Right cardiac atrium (tissue), 5 donors: ENCODE results near the gene PACRG. TPM values are rescaled to one million over a fixed set of nuclear protein-coding genes. Genes with fewer than 3 reads are reported as not detected.

Experiments used
- ATAC-seq, 2 donors: fragments of 200-7000 bp; cut with Tn5 transposase; one replicate each; pipeline versions ENCODE4 v1.8.0 to v1.9.1; 2020; ENCODE audit warnings: moderate library complexity in 2 of 2, mild to moderate bottlenecking in 1 of 2
- DNase-seq, 3 donors: peaks; one replicate each; pipeline ENCODE4 v3.0.0-alpha.2; 2020
- H3K27ac ChIP-seq: one replicate; pipeline ENCODE4 v1.5.1; 2013; ENCODE audit warnings: mild to moderate bottlenecking, low read length, control low read depth, moderate library complexity
- H3K27me3 ChIP-seq: one replicate; pipeline ENCODE4 v1.6.1; 2013; ENCODE audit not compliant: control insufficient read depth, insufficient read depth
- H3K4me1 ChIP-seq: one replicate; pipeline ENCODE4 v1.6.1; 2013; ENCODE audit warnings: low read length; ENCODE audit not compliant: control insufficient read depth, insufficient read depth
- H3K4me3 ChIP-seq: one replicate; pipeline ENCODE4 v1.5.1; 2013; ENCODE audit warnings: low read length, control low read depth
- H3K9me3 ChIP-seq: one replicate; pipeline ENCODE4 v1.6.1; 2013; ENCODE audit warnings: low read length; ENCODE audit not compliant: control insufficient read depth
- WGBS: extraction: QIAGEN DNeasy Blood & Tissue Kit; methylation state at CpG from one replicate; pipeline ENCODE4 v1.1.7; 2013; 5-methylcytosine and 5-hydroxymethylcytosine counted together
- intact Hi-C, 4 donors: fragments of 100-400 bp; cut with DNase I; formaldehyde crosslinking; loops; one replicate each; pipeline versions ENCODE4 v1.11.0 to v1.14.0; 2022 to 2023
- polyA plus RNA-seq: library from polyadenylated mRNA; stranded (reverse); fragments of 200-250 nt; gene quantifications from one replicate; pipeline ENCODE4 v1.2.3, GENCODE V29; 2013
- total RNA-seq, 4 donors: library from RNA; stranded (reverse); fragmentation: NEBNext Ultra II Directional; extraction: Animal tissue kit (Norgen Biotek cat#: 25700); gene quantifications; one replicate each; pipeline ENCODE4 v1.2.1, GENCODE V29; 2021
- donor health status: healthy with polysubstance abuse.
- donor health status: DM: no; HTN: yes; CAD: no.
- donor health status: DM: no; HTN: no; CAD: no.
- donor health status: DM: no; HTN: yes; CAD: no; lungs with severe emphysema.
- donor health status: DM: yes; HTN: yes; CAD: no.

The PACRG gene
- total and polyA plus RNA-seq, 5 donors: 3.9 to 9.4 (median 4.9) TPM

DNA sequence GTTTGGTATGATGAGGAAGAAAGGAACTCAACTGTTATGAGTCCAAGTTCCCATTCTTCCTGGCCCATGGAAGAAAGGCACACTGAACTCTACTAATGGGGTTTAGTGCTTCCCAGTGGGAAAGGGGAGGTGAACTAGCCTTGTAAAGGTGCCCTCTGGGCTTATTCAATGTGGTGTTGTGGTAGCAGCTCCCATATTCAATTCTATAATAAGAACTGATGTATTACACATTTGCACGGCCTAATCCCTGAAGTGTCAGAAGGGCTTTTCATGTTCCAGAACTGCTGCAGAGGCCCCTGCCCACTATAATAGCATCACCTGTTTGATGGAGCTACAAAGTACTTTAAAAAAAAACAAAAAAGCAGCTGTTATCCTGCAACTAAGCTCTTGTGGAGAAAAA, 17.4 kb upstream of the PACRG start:
- WGBS: 80% methylated on average over 1 of the region's 1 CpG
- no peak for ATAC-seq

DNA sequence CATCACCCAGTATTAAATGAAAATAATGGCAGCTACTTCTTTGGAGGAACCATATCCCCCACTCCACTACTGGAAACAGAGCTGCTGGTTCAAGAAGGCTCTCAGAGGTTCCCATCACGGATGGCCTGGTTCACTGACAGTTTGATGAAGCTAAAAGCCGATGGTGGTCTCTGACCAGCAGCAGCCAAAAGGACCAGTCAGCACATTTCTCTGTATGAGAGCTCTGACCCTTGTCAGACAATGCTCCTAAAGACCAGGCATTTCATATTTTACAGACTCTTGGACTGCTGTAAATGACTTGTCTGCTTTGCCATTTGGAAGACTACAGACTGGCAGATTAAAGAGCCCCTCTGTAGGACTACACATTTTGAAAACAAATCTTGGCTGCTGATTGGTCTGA, 16.8 kb upstream of the PACRG start:
- DNase-seq: no peak
- no peak overlapping the region for H3K4me3 ChIP-seq
- no peaks in the 10 kb centered on the region for H3K4me1 ChIP-seq
- no peaks in the 10 kb centered on the region for H3K27me3 ChIP-seq
- intact Hi-C loops: no loop called here
- whole genome bisulfite sequencing: 93% methylated on average over 2 of the region's 2 CpGs
- no peak for ATAC-seq
- H3K9me3 ChIP-seq: no peaks in the 10 kb centered on the region
- no peak overlapping the region for H3K27ac ChIP-seq

More for the DNA sequence above, 17.4 kb upstream of the PACRG start:
- Histone ChIP-seq H3K27ac (no peak overlapping the region), H3K9me3 (no peaks in the 10 kb centered on the region), H3K27me3 (no peaks in the 10 kb centered on the region), H3K4me3 (no peak overlapping the region), H3K4me1 (no peaks in the 10 kb centered on the region)
- intact Hi-C loops: no loop called here
- no peak for DNase-seq

DNA sequence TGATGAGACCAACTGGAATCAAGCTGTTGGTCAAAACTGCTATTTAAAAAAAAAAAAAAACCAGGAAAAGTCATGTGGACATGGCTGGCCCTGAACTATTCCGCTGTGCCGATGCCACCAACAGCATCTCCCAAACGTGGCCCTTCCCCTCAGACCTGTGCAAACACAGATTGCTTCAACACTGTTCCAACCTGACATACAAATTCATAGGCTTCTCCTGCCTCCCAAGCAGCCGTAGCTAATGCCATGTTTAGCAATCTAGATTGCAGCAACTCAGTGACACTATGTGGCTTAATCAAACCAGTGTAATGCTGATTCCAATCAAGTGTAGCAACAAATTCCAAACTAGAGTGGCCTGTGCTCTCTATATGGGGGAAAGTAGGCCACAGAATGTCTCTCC, 16.4 kb upstream of the PACRG start:
- no peaks in the 10 kb centered on the region for H3K27me3 ChIP-seq
- intact Hi-C loops: no loop called here
- no peak for DNase-seq
- H3K4me3 ChIP-seq: no peak overlapping the region
- H3K27ac ChIP-seq: no peak overlapping the region
- WGBS: 86% methylated on average over 4 of the region's 4 CpGs
- no peak for ATAC-seq
- no peaks in the 10 kb centered on the region for H3K4me1 ChIP-seq
- no peaks in the 10 kb centered on the region for H3K9me3 ChIP-seq

DNA sequence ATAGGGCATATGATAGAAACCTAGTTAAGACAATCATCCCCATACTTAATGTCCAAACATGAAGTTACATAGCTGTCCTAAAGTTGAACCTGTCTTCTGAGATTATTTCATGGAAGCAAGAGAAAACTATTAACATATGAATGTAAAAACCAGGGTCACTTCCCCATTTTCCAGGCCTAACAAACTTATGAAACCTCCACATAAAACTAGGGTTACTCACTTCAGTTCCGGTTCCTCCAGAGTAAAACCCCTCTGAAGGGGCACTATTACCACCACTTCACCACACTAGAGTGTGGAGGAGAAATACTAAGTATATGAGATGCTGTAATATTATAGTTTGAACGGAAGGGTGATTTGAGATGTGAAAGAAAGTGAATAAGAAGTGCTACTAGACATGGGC, 15.1 kb upstream of the PACRG start:
- no peaks in the 10 kb centered on the region for H3K27me3 ChIP-seq
- DNase-seq (no peak), ATAC-seq (no peak)
- WGBS: 90% methylated on average over 2 of the region's 2 CpGs
- intact Hi-C loops: no loop called here
- H3K27ac ChIP-seq: no peak overlapping the region
- H3K4me3 ChIP-seq: no peak overlapping the region
- H3K9me3 ChIP-seq: no peaks in the 10 kb centered on the region
- H3K4me1 ChIP-seq: no peaks in the 10 kb centered on the region

DNA sequence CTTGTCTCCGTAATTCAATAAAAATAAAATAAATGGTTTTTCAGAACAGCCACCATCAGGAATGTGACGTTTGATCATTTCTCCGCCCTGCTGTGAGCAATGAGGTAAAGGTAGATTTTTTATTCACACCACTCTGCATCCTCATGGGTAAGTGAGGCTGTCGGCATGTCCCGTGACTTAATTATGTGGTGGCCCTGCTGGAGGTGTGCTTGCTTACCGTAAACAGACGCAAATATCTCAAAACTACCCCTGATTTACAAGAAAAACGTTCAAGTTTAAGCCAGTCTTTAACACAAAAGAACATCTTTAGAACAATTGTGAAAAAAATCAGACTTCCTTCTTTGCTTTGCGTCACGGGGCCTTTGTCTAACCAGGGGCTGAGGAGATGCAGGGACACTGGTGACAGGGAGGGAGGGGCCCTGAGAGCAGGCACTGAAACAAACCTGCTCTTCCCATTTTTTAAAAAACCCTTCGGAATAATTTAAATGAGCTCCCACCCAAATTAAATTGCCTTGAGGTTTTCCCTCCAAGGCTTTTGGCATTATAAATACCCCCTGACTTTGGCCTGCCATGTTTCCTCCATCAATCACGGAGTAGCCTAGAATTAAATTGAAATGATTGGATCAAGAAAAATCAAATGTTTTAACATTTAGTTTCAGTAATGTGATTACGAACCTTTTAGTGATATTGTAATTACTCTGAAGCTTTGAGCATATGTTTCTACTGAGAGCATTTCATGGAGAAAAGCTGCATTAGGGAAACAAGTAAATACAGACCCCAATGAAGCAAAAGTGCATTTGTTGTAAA, 13.6 kb upstream of the PACRG start:
- DNase-seq: no peak
- no peaks in the 10 kb centered on the region for H3K9me3 ChIP-seq
- H3K4me3 ChIP-seq: no peak overlapping the region
- 79% methylated on average over 13 of the region's 13 CpGs for WGBS
- H3K27me3 ChIP-seq: no peaks in the 10 kb centered on the region
- peak in 1 of 2 donors; percentile 57 for ATAC-seq
- intact Hi-C loops: no loop called here
- H3K27ac ChIP-seq: no peak overlapping the region
- no peaks in the 10 kb centered on the region for H3K4me1 ChIP-seq

DNA sequence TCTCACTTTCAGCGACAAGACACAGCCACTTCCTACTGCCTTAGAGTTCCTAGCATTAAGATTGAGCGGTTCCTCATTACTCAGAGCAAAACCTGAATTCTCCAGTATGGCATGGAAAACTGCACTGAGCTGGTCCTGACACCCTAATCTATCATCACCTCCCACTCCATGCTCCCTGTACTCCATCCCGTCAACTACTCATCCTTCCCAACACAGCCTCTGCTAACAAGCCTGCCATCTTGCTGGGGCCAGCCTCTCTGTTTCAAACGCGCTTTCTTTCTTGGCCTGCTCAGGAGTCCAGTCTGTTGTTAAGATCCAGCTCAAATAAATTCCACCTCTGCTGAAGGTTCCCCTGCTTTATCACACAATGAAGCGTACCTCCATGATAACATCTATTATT, 12.2 kb upstream of the PACRG start:
- intact Hi-C loops: no loop called here
- no peak overlapping the region for H3K27ac ChIP-seq
- H3K4me3 ChIP-seq: no peak overlapping the region
- ATAC-seq (no peak), DNase-seq (no peak)
- no peaks in the 10 kb centered on the region for H3K27me3 ChIP-seq
- H3K4me1 ChIP-seq: no peaks in the 10 kb centered on the region
- WGBS: 94% methylated on average over 6 of the region's 6 CpGs
- H3K9me3 ChIP-seq: no peaks in the 10 kb centered on the region

DNA sequence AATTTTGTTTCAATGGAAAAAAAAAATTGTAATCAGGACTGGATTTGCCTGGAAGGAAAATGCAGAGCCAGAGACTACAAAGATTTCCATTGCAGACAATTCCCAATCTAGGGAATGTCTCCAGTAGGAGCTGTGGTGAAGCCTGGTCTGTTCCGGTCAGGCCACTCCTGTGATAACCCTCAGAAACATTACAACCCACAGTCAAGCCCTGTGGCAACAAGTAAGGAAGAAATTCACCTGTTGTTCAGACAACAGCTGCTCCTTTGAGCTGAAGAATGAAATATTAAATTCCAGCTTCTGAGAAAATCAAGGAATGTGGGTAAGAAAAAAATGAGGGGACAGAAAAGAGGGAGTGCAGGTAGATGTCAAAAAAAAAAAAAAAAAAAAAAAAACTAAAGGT, 8.2 kb upstream of the PACRG start:
- ATAC-seq: no peak
- intact Hi-C loops: no loop called here

DNA sequence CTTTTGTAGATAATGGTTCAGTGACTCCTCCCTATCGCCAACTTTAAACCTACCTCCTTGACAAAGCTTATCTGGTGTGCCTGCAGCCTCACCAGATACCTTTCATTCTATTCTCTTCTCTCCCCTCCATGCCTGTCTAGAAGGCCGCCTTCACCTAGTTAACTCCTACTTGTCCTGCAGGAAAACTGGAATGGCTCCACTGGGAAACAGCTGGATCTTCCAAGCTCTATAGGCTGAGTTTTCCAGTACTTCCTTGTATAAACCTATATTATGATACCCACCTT, 6.4 kb upstream of the PACRG start:
- Histone ChIP-seq H3K27me3 (no peaks in the 10 kb centered on the region), H3K4me3 (no peak overlapping the region), H3K27ac (peak overlapping the region; percentile 60), H3K4me1 (no peaks in the 10 kb centered on the region), H3K9me3 (no peaks in the 10 kb centered on the region)
- WGBS: 77% methylated on average over 2 of the region's 2 CpGs
- ATAC-seq: peak in 1 of 2 donors; percentile 18
- intact Hi-C loops: loop anchor here in 1 of 4 donors (10.0 kb wide), 1 partner anchor 277 kb away; no protein-coding TSS in a partner anchor
- no peak for DNase-seq

More for the DNA sequence above, 8.2 kb upstream of the PACRG start:
- Histone ChIP-seq H3K9me3 (no peaks in the 10 kb centered on the region), H3K4me3 (no peak overlapping the region), H3K27me3 (no peaks in the 10 kb centered on the region), H3K4me1 (no peaks in the 10 kb centered on the region), H3K27ac (peak overlapping the region; percentile 43)
- WGBS: 92% methylated on average over 1 of the region's 1 CpG
- no peak for DNase-seq

DNA sequence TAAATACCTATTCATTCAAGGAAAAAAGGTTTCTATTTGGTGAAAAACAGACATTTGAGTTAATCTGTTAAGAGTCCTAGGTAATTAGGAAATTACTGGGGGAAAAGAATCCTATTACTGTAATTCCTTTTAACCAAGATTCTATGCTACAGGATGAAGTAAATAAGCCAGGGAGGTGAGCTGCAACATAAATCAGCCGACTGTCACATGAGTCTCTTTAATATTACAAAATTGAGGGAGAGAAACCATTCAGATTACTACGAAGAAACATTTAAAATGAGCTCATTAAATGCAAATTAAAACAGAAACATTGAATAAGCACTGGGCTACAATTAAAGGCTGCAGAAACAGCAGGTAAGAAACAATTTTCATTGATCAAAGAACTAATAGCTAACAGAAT, 5.5 kb upstream of the PACRG start:
- intact Hi-C loops: loop anchor here in 1 of 4 donors (10.0 kb wide), 1 partner anchor 277 kb away; no protein-coding TSS in a partner anchor
- H3K27ac ChIP-seq: no peak overlapping the region
- WGBS: 93% methylated on average over 2 of the region's 2 CpGs

DNA sequence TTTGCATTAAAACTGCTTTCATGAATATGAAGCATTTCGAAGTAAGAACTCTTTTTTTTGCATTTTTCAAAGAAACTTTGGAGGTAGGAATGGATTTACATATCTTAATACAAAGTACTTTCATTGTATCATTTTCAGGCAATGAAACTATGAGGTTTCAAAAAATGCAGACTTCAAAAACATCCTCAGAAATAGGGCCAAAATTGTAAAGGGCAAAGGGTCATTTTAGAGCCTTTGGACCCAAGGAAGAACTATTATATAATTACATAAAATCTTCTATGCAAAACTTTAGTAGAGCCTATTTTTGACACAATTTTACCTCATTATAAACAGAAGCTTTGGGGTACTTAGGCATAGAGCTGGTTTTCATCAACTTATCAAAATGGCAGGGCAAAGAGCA, 5.1 kb upstream of the PACRG start:
- no peak overlapping the region for H3K27ac ChIP-seq
- H3K27me3 ChIP-seq: no peaks in the 10 kb centered on the region
- WGBS: 90% methylated on average over 1 of the region's 1 CpG
- no peaks in the 10 kb centered on the region for H3K4me1 ChIP-seq
- H3K9me3 ChIP-seq: no peaks in the 10 kb centered on the region
- intact Hi-C loops: loop anchor here in 1 of 4 donors (10.0 kb wide), 1 partner anchor 278 kb away; no protein-coding TSS in a partner anchor
- H3K4me3 ChIP-seq: no peak overlapping the region
- no peak for DNase-seq
- no peak for ATAC-seq

More for the DNA sequence above, 5.5 kb upstream of the PACRG start:
- H3K4me3 ChIP-seq: no peak overlapping the region
- H3K27me3 ChIP-seq: no peaks in the 10 kb centered on the region
- no peaks in the 10 kb centered on the region for H3K9me3 ChIP-seq
- no peak for DNase-seq
- ATAC-seq: no peak
- no peaks in the 10 kb centered on the region for H3K4me1 ChIP-seq

DNA sequence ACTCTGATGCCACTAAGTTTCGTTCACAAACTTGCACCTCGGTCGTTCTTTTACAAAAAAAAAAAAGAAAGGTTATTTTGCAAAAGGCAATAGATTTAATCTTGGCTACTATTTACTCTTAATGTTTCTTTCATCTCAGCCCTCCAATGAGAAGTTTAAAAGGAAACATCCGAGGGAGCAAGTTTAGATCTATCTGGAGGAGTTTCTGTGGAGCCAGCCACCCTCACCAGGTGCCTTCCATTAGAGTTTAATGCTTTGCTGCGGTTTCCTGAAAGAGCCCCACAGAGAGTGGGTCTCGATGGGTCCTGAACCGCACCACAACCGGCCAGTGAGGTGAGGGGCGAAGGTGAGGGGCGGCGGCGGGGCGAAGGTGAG, 840 bp upstream of the PACRG start:
- Histone ChIP-seq H3K27me3 (no peaks in the 10 kb centered on the region), H3K9me3 (no peaks in the 10 kb centered on the region), H3K4me1 (no peaks in the 10 kb centered on the region), H3K27ac (peak overlapping the region; percentile 72), H3K4me3 (peak overlapping the region; percentile 65)
- 10% methylated on average over 13 of the region's 13 CpGs for WGBS
- ATAC-seq (peak; percentile 25 to 39), DNase-seq (no peak)
- intact Hi-C loops: loop anchor here in 1 of 4 donors (10.0 kb wide), 1 partner anchor 282 kb away; no protein-coding TSS in a partner anchor
